HUES64 (cell line): ENCODE results near the gene MEGF11.

Source experiments
- H3K27ac ChIP-seq: 2 replicates; pipeline ENCODE4 v1.7.0; 2013; ENCODE audit warnings: low read depth, low read length, inconsistent platforms
- H3K27me3 ChIP-seq: 2 replicates; pipeline ENCODE4 v1.6.1; 2013; ENCODE audit warnings: mild to moderate bottlenecking, low read length; ENCODE audit not compliant: insufficient read depth
- H3K36me3 ChIP-seq: 2 replicates; pipeline ENCODE4 v1.6.1; 2013; ENCODE audit warnings: mild to moderate bottlenecking, low read length; ENCODE audit not compliant: insufficient read depth
- H3K4me1 ChIP-seq: 2 replicates; pipeline ENCODE4 v1.6.1; 2013; ENCODE audit warnings: mild to moderate bottlenecking, low read length, moderate library complexity; ENCODE audit not compliant: insufficient read depth
- H3K4me3 ChIP-seq: 2 replicates; pipeline ENCODE4 v1.5.1; 2013; ENCODE audit warnings: mild to moderate bottlenecking, low read length, moderate library complexity
- H3K9ac ChIP-seq: 2 replicates; pipeline ENCODE4 v1.6.1; 2013; ENCODE audit warnings: mild to moderate bottlenecking, low read depth, low read length
- H3K9me3 ChIP-seq: 2 replicates; pipeline ENCODE4 v1.6.1; 2013; ENCODE audit warnings: low read depth, low read length; ENCODE audit not compliant: insufficient read depth
- WGBS: fragments of 150-250, 120-280 bp; methylation state at CpG from one replicate; pipeline ENCODE4 v1.1.7; 2013; ENCODE audit warnings: missing lambda C conversion rate; 5-methylcytosine and 5-hydroxymethylcytosine counted together

Gene MEGF11

GRCh38 chr15:66226736-66227135 lies 26.8 kb downstream of the MEGF11 start:
- 92% methylated on average over 8 of the region's 8 CpGs for WGBS
- H3K9ac ChIP-seq = no peak overlapping the region
- no peaks in the 10 kb centered on the region for H3K9me3 ChIP-seq
- H3K36me3 ChIP-seq = no peaks in the 10 kb centered on the region
- H3K4me1 ChIP-seq = no peaks in the 10 kb centered on the region
- no peaks in the 10 kb centered on the region for H3K27me3 ChIP-seq
- no peak overlapping the region for H3K27ac ChIP-seq
- no peak overlapping the region for H3K4me3 ChIP-seq

GRCh38 chr15:66225656-66226274 lies 27.8 kb downstream of the MEGF11 start:
- H3K27ac ChIP-seq = no peak overlapping the region
- no peaks in the 10 kb centered on the region for H3K36me3 ChIP-seq
- 96% methylated on average over 10 of the region's 10 CpGs for WGBS
- no peaks in the 10 kb centered on the region for H3K27me3 ChIP-seq
- no peak overlapping the region for H3K4me3 ChIP-seq
- no peaks in the 10 kb centered on the region for H3K4me1 ChIP-seq
- H3K9ac ChIP-seq = no peak overlapping the region
- H3K9me3 ChIP-seq = no peaks in the 10 kb centered on the region

GRCh38 chr15:66224946-66225345 lies 28.6 kb downstream of the MEGF11 start:
- no peak overlapping the region for H3K27ac ChIP-seq
- no peak overlapping the region for H3K9ac ChIP-seq
- no peaks in the 10 kb centered on the region for H3K27me3 ChIP-seq
- H3K4me3 ChIP-seq = no peak overlapping the region
- H3K4me1 ChIP-seq = no peaks in the 10 kb centered on the region
- 95% methylated on average over 6 of the region's 6 CpGs for WGBS
- no peaks in the 10 kb centered on the region for H3K36me3 ChIP-seq
- H3K9me3 ChIP-seq = no peaks in the 10 kb centered on the region

GRCh38 chr15:66222273-66223198 lies 31.0 kb downstream of the MEGF11 start:
- H3K27ac ChIP-seq = no peak overlapping the region
- no peaks in the 10 kb centered on the region for H3K36me3 ChIP-seq
- 90% methylated on average over 9 of the region's 11 CpGs for WGBS
- no peaks in the 10 kb centered on the region for H3K9me3 ChIP-seq
- no peaks in the 10 kb centered on the region for H3K27me3 ChIP-seq
- no peak overlapping the region for H3K4me3 ChIP-seq
- H3K4me1 ChIP-seq = 0 out of 2 replicates have a peak, but pooled peaks cover 5% of the 10 kb centered on the region
- H3K9ac ChIP-seq = no peak overlapping the region

- Histone ChIP-seq H3K9ac (no peak overlapping the region), H3K4me3 (no peak overlapping the region), H3K36me3 (no peaks in the 10 kb centered on the region), H3K27ac (no peak overlapping the region), H3K4me1 (0 out of 2 replicates have a peak, but pooled peaks cover 5% of the 10 kb centered on the region), H3K27me3 (no peaks in the 10 kb centered on the region), H3K9me3 (no peaks in the 10 kb centered on the region)
- WGBS = 71% methylated on average over 9 of the region's 9 CpGs
Measured at GRCh38 chr15:66221126-66221525, 32.4 kb downstream of the MEGF11 start.

GRCh38 chr15:66220601-66221000 lies 32.9 kb downstream of the MEGF11 start:
- Histone ChIP-seq H3K9me3 (no peaks in the 10 kb centered on the region), H3K27me3 (no peaks in the 10 kb centered on the region), H3K4me3 (no peak overlapping the region), H3K9ac (no peak overlapping the region), H3K27ac (no peak overlapping the region), H3K4me1 (0 out of 2 replicates have a peak, but pooled peaks cover 5% of the 10 kb centered on the region), H3K36me3 (no peaks in the 10 kb centered on the region)
- 95% methylated on average over 5 of the region's 6 CpGs for WGBS

GRCh38 chr15:66219339-66219738 lies 34.2 kb downstream of the MEGF11 start:
- Histone ChIP-seq H3K27ac (no peak overlapping the region), H3K4me3 (no peak overlapping the region), H3K27me3 (no peaks in the 10 kb centered on the region), H3K36me3 (no peaks in the 10 kb centered on the region), H3K4me1 (0 out of 2 replicates have a peak, but pooled peaks cover 5% of the 10 kb centered on the region), H3K9ac (no peak overlapping the region), H3K9me3 (no peaks in the 10 kb centered on the region)
- 95% methylated on average over 2 of the region's 2 CpGs for WGBS

GRCh38 chr15:66216806-66217205 lies 36.7 kb downstream of the MEGF11 start:
- WGBS = 85% methylated on average over 2 of the region's 2 CpGs
- Histone ChIP-seq H3K9me3 (no peaks in the 10 kb centered on the region), H3K27me3 (no peaks in the 10 kb centered on the region), H3K27ac (no peak overlapping the region), H3K4me3 (no peak overlapping the region), H3K9ac (no peak overlapping the region), H3K4me1 (0 out of 2 replicates have a peak, but pooled peaks cover 5% of the 10 kb centered on the region), H3K36me3 (no peaks in the 10 kb centered on the region)

- WGBS = 90% methylated on average over 3 of the region's 4 CpGs
- H3K9ac ChIP-seq = no peak overlapping the region
- no peak overlapping the region for H3K27ac ChIP-seq
- H3K4me1 ChIP-seq = 0 out of 2 replicates have a peak, but pooled peaks cover 5% of the 10 kb centered on the region
- H3K9me3 ChIP-seq = no peaks in the 10 kb centered on the region
- H3K36me3 ChIP-seq = no peaks in the 10 kb centered on the region
- no peak overlapping the region for H3K4me3 ChIP-seq
- no peaks in the 10 kb centered on the region for H3K27me3 ChIP-seq
Measured at GRCh38 chr15:66215811-66216210, 37.7 kb downstream of the MEGF11 start.

- WGBS = 80% methylated on average over 4 of the region's 4 CpGs
- H3K27ac ChIP-seq = no peak overlapping the region
- no peak overlapping the region for H3K4me3 ChIP-seq
- H3K9me3 ChIP-seq = no peaks in the 10 kb centered on the region
- H3K9ac ChIP-seq = no peak overlapping the region
- H3K4me1 ChIP-seq = 0 out of 2 replicates have a peak, but pooled peaks cover 5% of the 10 kb centered on the region
- no peaks in the 10 kb centered on the region for H3K36me3 ChIP-seq
- H3K27me3 ChIP-seq = no peaks in the 10 kb centered on the region
Measured at GRCh38 chr15:66214246-66214645, 39.3 kb downstream of the MEGF11 start.

- Histone ChIP-seq H3K27me3 (no peaks in the 10 kb centered on the region), H3K9me3 (no peaks in the 10 kb centered on the region), H3K9ac (no peak overlapping the region), H3K27ac (no peak overlapping the region), H3K4me3 (no peak overlapping the region), H3K4me1 (no peaks in the 10 kb centered on the region), H3K36me3 (no peaks in the 10 kb centered on the region)
- 93% methylated on average over 5 of the region's 5 CpGs for WGBS
Measured at GRCh38 chr15:66212563-66212921, 41.0 kb downstream of the MEGF11 start.
